HepG2 (cell line): Measurements from ENCODE around the gene RPP14. TPM values are rescaled to one million over a fixed set of nuclear protein-coding genes. Genes with fewer than 3 reads are reported as not detected.
A peak's percentile ranks its signal among the peaks of the same experiment; 100 is the strongest.

ENCODE experiments used
- LCORL ChIP-seq, 2 experiments: fragments of 450-650 bp in 1 of 2; sonication (generic) in 1 of 2; formaldehyde crosslinking in 1 of 2; IDR thresholded peaks; 2 replicates each; pipeline versions ENCODE4 v1.5.0 to v1.6.1; 2017 to 2020; ENCODE audit warnings: antibody characterized with exemption in 1 of 2, missing genetic modification reagents in 1 of 2
- NCOA1 ChIP-seq: sonication (generic); formaldehyde crosslinking; IDR thresholded peaks from 2 replicates; pipeline ENCODE4 v1.9.0; 2021; ENCODE audit warnings: missing genetic modification reagents
- NR2F2 ChIP-seq: IDR thresholded peaks from 2 replicates; pipeline ENCODE4 v1.6.1; 2012; ENCODE audit warnings: low read depth, inconsistent platforms, borderline replicate concordance
- POGK ChIP-seq: sonication (generic); formaldehyde crosslinking; conservative IDR thresholded peaks from 2 replicates; pipeline ENCODE4 v1.8.0; 2022; ENCODE audit warnings: mild to moderate bottlenecking, moderate library complexity, missing genetic modification reagents
- RELA ChIP-seq: sonication (generic); formaldehyde crosslinking; IDR thresholded peaks from 2 replicates; pipeline ENCODE4 v1.4.0; 2020; ENCODE audit warnings: missing genetic modification reagents
- SATB2 ChIP-seq: sonication (generic); formaldehyde crosslinking; IDR thresholded peaks from 2 replicates; pipeline ENCODE4 v1.5.0; 2020; ENCODE audit warnings: missing genetic modification reagents
- SP140L ChIP-seq: sonication (generic); formaldehyde crosslinking; IDR thresholded peaks from 2 replicates; pipeline ENCODE4 v1.4.0; 2020; ENCODE audit warnings: missing genetic modification reagents, borderline replicate concordance
- SYNCRIP ChIP-seq: fragments of 200-400 bp; formaldehyde crosslinking; IDR thresholded peaks from 2 replicates; pipeline ENCODE4 v1.6.1; 2018; ENCODE audit warnings: mild to moderate bottlenecking, low read depth, low read length; ENCODE audit not compliant: insufficient read depth
- TFDP2 ChIP-seq: sonication (generic); formaldehyde crosslinking; IDR thresholded peaks from 2 replicates; pipeline ENCODE4 v1.4.0; 2020; ENCODE audit warnings: missing genetic modification reagents
- TRAFD1 ChIP-seq: sonication (generic); formaldehyde crosslinking; IDR thresholded peaks from 2 replicates; pipeline ENCODE4 v1.5.1; 2020; ENCODE audit warnings: missing genetic modification reagents, mild to moderate bottlenecking, borderline replicate concordance
- UBTF ChIP-seq: sonication (generic); formaldehyde crosslinking; IDR thresholded peaks from 2 replicates; pipeline ENCODE4 v1.4.0; 2020; ENCODE audit warnings: mild to moderate bottlenecking, missing genetic modification reagents
- ZNF136 ChIP-seq: sonication (generic); formaldehyde crosslinking; IDR thresholded peaks from 2 replicates; pipeline ENCODE4 v1.8.1; 2022; ENCODE audit warnings: low read depth, mild to moderate bottlenecking, moderate library complexity, missing genetic modification reagents
- ZNF232 ChIP-seq: sonication (generic); formaldehyde crosslinking; IDR thresholded peaks from 2 replicates; pipeline ENCODE4 v1.4.0; 2020; ENCODE audit warnings: missing genetic modification reagents, borderline replicate concordance
- ZNF572 ChIP-seq: sonication (generic); formaldehyde crosslinking; IDR thresholded peaks from 2 replicates; pipeline ENCODE4 v1.5.1; 2020; ENCODE audit warnings: mild to moderate bottlenecking, missing genetic modification reagents
- ZNF704 ChIP-seq: sonication (generic); formaldehyde crosslinking; IDR thresholded peaks from 2 replicates; pipeline ENCODE4 v1.8.1; 2023; ENCODE audit warnings: mild to moderate bottlenecking, inconsistent platforms, moderate library complexity, missing genetic modification reagents, borderline replicate concordance
- ZNF784 ChIP-seq: sonication (generic); formaldehyde crosslinking; IDR thresholded peaks from 2 replicates; pipeline ENCODE4 v1.5.1; 2020; ENCODE audit warnings: missing genetic modification reagents, mild to moderate bottlenecking, borderline replicate concordance
- ZNF83 ChIP-seq: sonication (generic); formaldehyde crosslinking; IDR thresholded peaks from 2 replicates; pipeline ENCODE4 v1.4.0; 2020; ENCODE audit warnings: missing genetic modification reagents, mild to moderate bottlenecking, borderline replicate concordance
- ZNF839 ChIP-seq: sonication (generic); formaldehyde crosslinking; IDR thresholded peaks from 2 replicates; pipeline ENCODE4 v1.4.0; 2020; ENCODE audit warnings: missing genetic modification reagents, mild to moderate bottlenecking, borderline replicate concordance
- polyA plus RNA-seq, 8 experiments: library from polyadenylated mRNA; depleted of rRNA in 3 of 8; stranded (reverse) in 7 of 8; unstranded in 1 of 8; fragments of >200 nt; fragmentation: Illumina TruSeq in 4 of 8; extraction: Trizol in 4 of 8; gene quantifications; 2 replicates each; pipeline versions ENCODE4 v1.2.1 to v1.2.3, GENCODE V29; 2011 to 2016; ENCODE audit warnings: low read depth in 4 of 8, missing spikeins in 1 of 8, mixed read lengths in 1 of 8; ENCODE audit not compliant: insufficient read depth in 1 of 8
- total RNA-seq, 5 experiments: library from RNA; depleted of rRNA; stranded (reverse); fragments of >200 nt; fragmentation: Illumina TruSeq; extraction: Trizol; gene quantifications; 2 replicates each; pipeline ENCODE4 v1.2.3, GENCODE V29; 2016; ENCODE audit warnings: low read depth in 1 of 5

The RPP14 gene
- total and polyA plus RNA-seq, 2 of the 13 experiments (the other 11 are each of a cell fraction or from before 2014, with no cell fraction given), result 15.4 to 16.2 TPM

GRCh38 chr3:58305882-58306711, at the start of gene RPP14, which contains the start of gene HTD2 (continued):
- no peak for TF ChIP-seq LCORL (IDR thresholded peaks at IDR 0.05)
- TF ChIP-seq LCORL (CRISPR knock-in tag; IDR thresholded peaks at IDR 0.05), result peak; percentile 77
- no peak for TF ChIP-seq ZNF572
- no peak for TF ChIP-seq SATB2
- peak; percentile 92 for TF ChIP-seq TFDP2 (CRISPR knock-in tag)
- TF ChIP-seq ZNF784 (CRISPR knock-in tag), result peak; percentile 77; the same call in 1 of the 2 replicates
- peak; percentile 96 for TF ChIP-seq NCOA1
- peak; percentile 24; the same call in 1 of the 2 replicates for TF ChIP-seq RELA (CRISPR knock-in tag)
- peak; percentile 91; the same call in 1 of the 2 replicates for TF ChIP-seq SP140L
- 0 out of 2 replicates have a peak, but pooled peaks have one; percentile 24 for TF ChIP-seq POGK (CRISPR knock-in tag)
- TF ChIP-seq ZNF704 (CRISPR knock-in tag), result peak; percentile 79; the same call in 1 of the 2 replicates
- peak; percentile 67; the same call in 1 of the 2 replicates for TF ChIP-seq ZNF136 (CRISPR knock-in tag)
- no peak for TF ChIP-seq SYNCRIP
- peak; percentile 89; the same call in 1 of the 2 replicates for TF ChIP-seq UBTF (CRISPR knock-in tag)
- 0 out of 2 replicates have a peak, but pooled peaks have one; percentile 57 for TF ChIP-seq ZNF839 (CRISPR knock-in tag)
- peak; percentile 19; the same call in 1 of the 2 replicates for TF ChIP-seq NR2F2
- TF ChIP-seq ZNF83 (CRISPR knock-in tag), result no peak; the same call in 1 of the 2 replicates
- TF ChIP-seq TRAFD1 (CRISPR knock-in tag), result no peak
- no peak for TF ChIP-seq ZNF232 (CRISPR knock-in tag)
